Vagina (tissue), 2 donors: Measurements from ENCODE around the gene ARSI. TPM values are rescaled to one million over a fixed set of nuclear protein-coding genes. Genes with fewer than 3 reads are reported as not detected.

Experiments used
- DNase-seq, 2 donors: peaks; one replicate each; pipeline ENCODE4 v3.0.0-alpha.2; 2017; ENCODE audit errors: extremely low spot score in 2 of 2
- H3K27ac ChIP-seq: fragments of 200-600 bp; sonication (generic); one replicate; pipeline ENCODE4 v1.5.1; 2019
- H3K27me3 ChIP-seq: fragments of 200-600 bp; sonication (generic); one replicate; pipeline ENCODE4 v1.5.1; 2019
- H3K36me3 ChIP-seq, 2 donors: fragments of 200-600 bp; sonication (generic); one replicate each; pipeline ENCODE4 v1.5.1; 2017 to 2019
- H3K4me1 ChIP-seq: fragments of 200-600 bp; sonication (generic); one replicate; pipeline ENCODE4 v1.5.1; 2019
- H3K4me3 ChIP-seq, 2 donors: fragments of 200-600 bp; sonication (generic); 1 replicate in 1 of 2; 2 replicates in 1 of 2; pipeline ENCODE4 v1.5.1; 2016 to 2019
- H3K9me3 ChIP-seq: fragments of 200-600 bp; sonication (generic); one replicate; pipeline ENCODE4 v1.5.1; 2019
- POLR2A ChIP-seq, 2 donors: fragments of 450-650 bp; IDR thresholded peaks; one replicate each; pipeline ENCODE4 v1.6.1; 2017; ENCODE audit warnings: antibody characterized with exemption in 2 of 2, mild to moderate bottlenecking in 2 of 2, moderate library complexity in 2 of 2
- POLR2AphosphoS5 ChIP-seq, 2 donors: sonication (generic); formaldehyde crosslinking; IDR thresholded peaks; one replicate each; pipeline ENCODE4 v1.9.0; 2017; ENCODE audit warnings: antibody characterized with exemption in 2 of 2, mild to moderate bottlenecking in 2 of 2, low read depth in 1 of 2; ENCODE audit not compliant: insufficient read depth in 1 of 2
- intact Hi-C: fragments of 100-400 bp; cut with DNase I; formaldehyde crosslinking; loops from one replicate; pipeline ENCODE4 v1.15.1; 2023
- total RNA-seq: library from RNA; depleted of rRNA; stranded (reverse); fragments of >200 nt; gene quantifications from one replicate; pipeline ENCODE4 v1.2.3, GENCODE V29; 2016
- TF ChIP-seq, protein P1 (sequence below), 3 experiments: fragments of 450-650 bp in 2 of 3; fragments of 200-600 bp in 1 of 3; sonication (generic) in 1 of 3; IDR thresholded peaks; one replicate each; pipeline ENCODE4 v1.5.1; 2017 to 2019; ENCODE audit warnings: antibody characterized with exemption in 3 of 3, mild to moderate bottlenecking in 2 of 3, moderate library complexity in 2 of 3

ARSI gene
- total RNA-seq, 1 donor from 2014 or later = 4.7 TPM

- DNase-seq = no peak
- H3K4me1 ChIP-seq = no peaks in the 10 kb centered on the region
- H3K36me3 ChIP-seq = no peaks in the 10 kb centered on the region
- no peak overlapping the region for H3K4me3 ChIP-seq
- TF ChIP-seq POLR2AphosphoS5 (IDR thresholded peaks at IDR 0.05; ENCODE audit: insufficient read depth in 1 of 2, low read depth in 1 of 2) (no peak), POLR2A (IDR thresholded peaks at IDR 0.05) (no peak)
- TF ChIP-seq, protein P1, sequence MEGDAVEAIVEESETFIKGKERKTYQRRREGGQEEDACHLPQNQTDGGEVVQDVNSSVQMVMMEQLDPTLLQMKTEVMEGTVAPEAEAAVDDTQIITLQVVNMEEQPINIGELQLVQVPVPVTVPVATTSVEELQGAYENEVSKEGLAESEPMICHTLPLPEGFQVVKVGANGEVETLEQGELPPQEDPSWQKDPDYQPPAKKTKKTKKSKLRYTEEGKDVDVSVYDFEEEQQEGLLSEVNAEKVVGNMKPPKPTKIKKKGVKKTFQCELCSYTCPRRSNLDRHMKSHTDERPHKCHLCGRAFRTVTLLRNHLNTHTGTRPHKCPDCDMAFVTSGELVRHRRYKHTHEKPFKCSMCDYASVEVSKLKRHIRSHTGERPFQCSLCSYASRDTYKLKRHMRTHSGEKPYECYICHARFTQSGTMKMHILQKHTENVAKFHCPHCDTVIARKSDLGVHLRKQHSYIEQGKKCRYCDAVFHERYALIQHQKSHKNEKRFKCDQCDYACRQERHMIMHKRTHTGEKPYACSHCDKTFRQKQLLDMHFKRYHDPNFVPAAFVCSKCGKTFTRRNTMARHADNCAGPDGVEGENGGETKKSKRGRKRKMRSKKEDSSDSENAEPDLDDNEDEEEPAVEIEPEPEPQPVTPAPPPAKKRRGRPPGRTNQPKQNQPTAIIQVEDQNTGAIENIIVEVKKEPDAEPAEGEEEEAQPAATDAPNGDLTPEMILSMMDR (IDR thresholded peaks at IDR 0.05) = no peak
- no peaks in the 10 kb centered on the region for H3K27me3 ChIP-seq
- H3K9me3 ChIP-seq = no peaks in the 10 kb centered on the region
- no peak overlapping the region for H3K27ac ChIP-seq
- intact Hi-C loops = no loop called here
Observed at GRCh38 chr5:150341989-150342388, 39.3 kb upstream of the ARSI start.

DNA sequence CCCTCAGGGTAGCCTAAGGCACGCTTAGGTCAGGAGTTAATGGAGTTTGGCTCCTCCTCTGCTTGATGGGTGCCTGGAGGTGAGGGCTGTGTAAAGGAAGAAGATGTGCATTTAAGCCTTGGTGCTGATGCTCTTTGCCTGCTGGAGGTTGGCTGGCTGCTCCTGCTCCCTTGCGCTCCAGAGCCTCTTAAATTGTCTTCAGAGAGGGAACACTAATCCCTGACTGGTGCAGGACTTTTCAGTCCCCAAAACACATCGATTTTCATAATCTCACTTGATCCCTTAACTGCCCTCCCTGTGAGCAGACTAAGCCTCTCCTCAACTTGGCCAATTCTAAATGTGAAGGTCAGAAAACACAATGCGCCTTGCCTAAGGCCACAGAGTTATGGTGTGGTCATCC is 38.6 kb upstream of the ARSI start:
- no peak for DNase-seq
- Histone ChIP-seq H3K4me3 (no peak overlapping the region), H3K9me3 (no peaks in the 10 kb centered on the region), H3K4me1 (no peaks in the 10 kb centered on the region), H3K27me3 (no peaks in the 10 kb centered on the region), H3K27ac (no peak overlapping the region), H3K36me3 (no peaks in the 10 kb centered on the region)
- TF ChIP-seq, protein P1 (IDR thresholded peaks at IDR 0.05) = no peak
- no peak for TF ChIP-seq POLR2AphosphoS5 (IDR thresholded peaks at IDR 0.05; ENCODE audit: insufficient read depth in 1 of 2, low read depth in 1 of 2)
- no peak for TF ChIP-seq POLR2A (IDR thresholded peaks at IDR 0.05)
- intact Hi-C loops = no loop called here

GRCh38 chr5:150340614-150341255 is 38.0 kb upstream of the ARSI start:
- H3K4me3 ChIP-seq = no peak overlapping the region
- H3K9me3 ChIP-seq = no peaks in the 10 kb centered on the region
- H3K36me3 ChIP-seq = no peaks in the 10 kb centered on the region
- TF ChIP-seq POLR2AphosphoS5 (IDR thresholded peaks at IDR 0.05; ENCODE audit: insufficient read depth in 1 of 2, low read depth in 1 of 2) = no peak
- TF ChIP-seq, protein P1 (IDR thresholded peaks at IDR 0.05) = no peak
- TF ChIP-seq POLR2A (IDR thresholded peaks at IDR 0.05) = no peak
- H3K4me1 ChIP-seq = no peaks in the 10 kb centered on the region
- no peaks in the 10 kb centered on the region for H3K27me3 ChIP-seq
- DNase-seq = no peak
- intact Hi-C loops = no loop called here
- no peak overlapping the region for H3K27ac ChIP-seq

DNA sequence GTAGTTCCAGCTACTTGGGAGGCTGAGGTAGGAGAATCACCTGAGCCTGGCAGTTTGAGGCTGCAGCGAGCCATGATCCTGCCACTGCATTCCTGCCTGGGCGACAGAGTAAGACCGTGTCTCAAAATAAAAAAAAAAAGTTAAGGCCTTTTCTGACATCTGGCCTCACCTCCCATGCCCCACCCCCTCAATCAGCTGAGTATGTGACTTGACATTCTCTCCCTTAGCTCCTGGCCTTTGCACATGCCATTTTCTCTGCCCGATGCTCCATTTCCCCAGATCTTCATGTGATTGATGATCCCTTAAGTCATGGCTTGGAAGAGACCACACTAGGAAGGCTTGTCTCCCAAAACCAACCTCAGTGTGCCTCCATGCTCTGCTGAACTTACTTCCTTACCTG is 37.1 kb upstream of the ARSI start:
- Histone ChIP-seq H3K36me3 (no peaks in the 10 kb centered on the region), H3K4me1 (no peaks in the 10 kb centered on the region), H3K27ac (no peak overlapping the region), H3K9me3 (no peaks in the 10 kb centered on the region), H3K27me3 (no peaks in the 10 kb centered on the region), H3K4me3 (no peak overlapping the region)
- intact Hi-C loops = no loop called here
- TF ChIP-seq POLR2AphosphoS5 (IDR thresholded peaks at IDR 0.05; ENCODE audit: insufficient read depth in 1 of 2, low read depth in 1 of 2) = no peak
- no peak for TF ChIP-seq POLR2A (IDR thresholded peaks at IDR 0.05)
- TF ChIP-seq, protein P1 (IDR thresholded peaks at IDR 0.05) = no peak
- DNase-seq = no peak

- Histone ChIP-seq H3K9me3 (no peaks in the 10 kb centered on the region), H3K4me1 (no peaks in the 10 kb centered on the region), H3K27ac (no peak overlapping the region), H3K36me3 (no peaks in the 10 kb centered on the region), H3K27me3 (no peaks in the 10 kb centered on the region), H3K4me3 (no peak overlapping the region)
- TF ChIP-seq POLR2A (IDR thresholded peaks at IDR 0.05) (no peak), POLR2AphosphoS5 (IDR thresholded peaks at IDR 0.05; ENCODE audit: insufficient read depth in 1 of 2, low read depth in 1 of 2) (no peak)
- TF ChIP-seq, protein P1 (IDR thresholded peaks at IDR 0.05) = no peak
- DNase-seq = no peak
- intact Hi-C loops = no loop called here
Observed at GRCh38 chr5:150339165-150339564, 36.5 kb upstream of the ARSI start.
